ENCODE results near the gene ASB2. TPM values are rescaled to one million over a fixed set of nuclear protein-coding genes. Genes with fewer than 3 reads are reported as not detected.

Gene ASB2
- polyA plus RNA-seq, 1 donor (not counting 4 experiments of a cell fraction or from before 2014, with no cell fraction given): 0.56 TPM

GRCh38 chr14:94018308-94018707 lies 41.9 kb upstream of the ASB2 start:
- H2AFZ ChIP-seq (ENCODE audit: control insufficient read depth, low read length): no peak overlapping the region
- FAIRE-seq: no peak
- no peaks in the 10 kb centered on the region for H4K20me1 ChIP-seq (ENCODE audit: control insufficient read depth, extremely low read depth, insufficient read depth, low read length)
- no peaks in the 10 kb centered on the region for H3K36me3 ChIP-seq (ENCODE audit: control insufficient read depth in 2 of 2, extremely low read depth in 1 of 2, insufficient read depth in 2 of 2, low read length in 2 of 2)
- no peaks in the 10 kb centered on the region for H3K79me2 ChIP-seq (ENCODE audit: control insufficient read depth, insufficient read depth, low read length)
- no peaks in the 10 kb centered on the region for H3K4me1 ChIP-seq (ENCODE audit: control insufficient read depth, extremely low read depth, insufficient read depth, low read length)
- TF ChIP-seq, protein P1, sequence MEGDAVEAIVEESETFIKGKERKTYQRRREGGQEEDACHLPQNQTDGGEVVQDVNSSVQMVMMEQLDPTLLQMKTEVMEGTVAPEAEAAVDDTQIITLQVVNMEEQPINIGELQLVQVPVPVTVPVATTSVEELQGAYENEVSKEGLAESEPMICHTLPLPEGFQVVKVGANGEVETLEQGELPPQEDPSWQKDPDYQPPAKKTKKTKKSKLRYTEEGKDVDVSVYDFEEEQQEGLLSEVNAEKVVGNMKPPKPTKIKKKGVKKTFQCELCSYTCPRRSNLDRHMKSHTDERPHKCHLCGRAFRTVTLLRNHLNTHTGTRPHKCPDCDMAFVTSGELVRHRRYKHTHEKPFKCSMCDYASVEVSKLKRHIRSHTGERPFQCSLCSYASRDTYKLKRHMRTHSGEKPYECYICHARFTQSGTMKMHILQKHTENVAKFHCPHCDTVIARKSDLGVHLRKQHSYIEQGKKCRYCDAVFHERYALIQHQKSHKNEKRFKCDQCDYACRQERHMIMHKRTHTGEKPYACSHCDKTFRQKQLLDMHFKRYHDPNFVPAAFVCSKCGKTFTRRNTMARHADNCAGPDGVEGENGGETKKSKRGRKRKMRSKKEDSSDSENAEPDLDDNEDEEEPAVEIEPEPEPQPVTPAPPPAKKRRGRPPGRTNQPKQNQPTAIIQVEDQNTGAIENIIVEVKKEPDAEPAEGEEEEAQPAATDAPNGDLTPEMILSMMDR (optimal IDR thresholded peaks at IDR 0.05 in 1 of 3, IDR thresholded peaks at IDR 0.05 in 1 of 3, conservative IDR thresholded peaks at IDR 0.05 in 1 of 3; ENCODE audit: extremely low read depth in 1 of 3, insufficient read depth in 2 of 3, low read length in 3 of 3): no peak
- no peak for TF ChIP-seq EZH2 (IDR thresholded peaks at IDR 0.05; ENCODE audit: low read length)
- no peak overlapping the region for H3K9ac ChIP-seq (ENCODE audit: control insufficient read depth, extremely low read depth, insufficient read depth, low read length)
- DNase-seq (ENCODE audit: low read depth, low spot score): no peak
- no peak overlapping the region for H3K4me2 ChIP-seq (ENCODE audit: control insufficient read depth, extremely low read depth, insufficient read depth, low read depth, low read length)
- H3K4me3 ChIP-seq (ENCODE audit: control insufficient read depth in 2 of 3, extremely low read depth in 1 of 3, insufficient read depth in 2 of 3, low read depth in 1 of 3, low read length in 3 of 3): no peak overlapping the region
- dilution Hi-C loops (cut with MboI; ENCODE audit: extremely low pct_ligation_motif_present, low sequenced_read_pairs): no loop called here
- H3K27me3 ChIP-seq (ENCODE audit: control insufficient read depth, extremely low read depth, insufficient read depth, low read length): peaks cover 4% of the 10 kb centered on the region
- H3K9me3 ChIP-seq (ENCODE audit: control insufficient read depth, low read depth, low read length): no peaks in the 10 kb centered on the region
- H3K9me1 ChIP-seq (ENCODE audit: control insufficient read depth, extremely low read depth, insufficient read depth, low read length): no peaks in the 10 kb centered on the region
- no peak overlapping the region for H3K27ac ChIP-seq (ENCODE audit: control insufficient read depth, insufficient read depth, low read length)

DNA sequence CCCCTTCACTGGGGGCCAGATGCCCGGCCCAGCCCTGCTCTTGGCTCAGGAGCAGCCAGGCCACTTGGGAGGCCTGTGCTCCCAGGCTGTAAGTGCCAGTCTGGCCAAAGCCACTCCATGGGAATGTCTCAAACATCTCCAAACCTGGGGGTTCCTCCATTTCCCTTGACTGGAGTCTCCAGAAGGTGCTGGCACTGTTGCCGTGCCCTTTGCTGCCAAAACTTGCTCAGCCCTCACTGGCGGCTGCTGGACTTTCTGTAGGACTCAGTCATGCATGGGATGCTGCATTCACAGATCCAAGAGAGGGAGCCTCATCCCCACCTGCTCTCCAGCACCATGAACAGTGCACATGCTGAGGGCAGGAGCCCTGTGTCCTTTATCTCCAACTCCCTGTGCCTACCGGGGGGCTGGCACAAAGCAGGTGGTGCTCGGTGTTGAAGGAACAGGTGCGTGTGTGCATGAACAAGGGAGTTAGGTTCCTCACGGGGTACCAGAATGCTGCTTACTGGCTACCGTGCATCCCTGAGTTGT lies 40.1 kb upstream of the ASB2 start:
- no peak for FAIRE-seq
- no peaks in the 10 kb centered on the region for H3K36me3 ChIP-seq (ENCODE audit: control insufficient read depth in 2 of 2, extremely low read depth in 1 of 2, insufficient read depth in 2 of 2, low read length in 2 of 2)
- H2AFZ ChIP-seq (ENCODE audit: control insufficient read depth, low read length): no peak overlapping the region
- no peaks in the 10 kb centered on the region for H3K9me1 ChIP-seq (ENCODE audit: control insufficient read depth, extremely low read depth, insufficient read depth, low read length)
- H3K9ac ChIP-seq (ENCODE audit: control insufficient read depth, extremely low read depth, insufficient read depth, low read length): no peak overlapping the region
- TF ChIP-seq, protein P1 (optimal IDR thresholded peaks at IDR 0.05 in 1 of 3, IDR thresholded peaks at IDR 0.05 in 1 of 3, conservative IDR thresholded peaks at IDR 0.05 in 1 of 3; ENCODE audit: extremely low read depth in 1 of 3, insufficient read depth in 2 of 3, low read length in 3 of 3): no peak
- TF ChIP-seq EZH2 (IDR thresholded peaks at IDR 0.05; ENCODE audit: low read length): no peak
- H3K27ac ChIP-seq (ENCODE audit: control insufficient read depth, insufficient read depth, low read length): no peak overlapping the region
- peaks cover 4% of the 10 kb centered on the region for H3K27me3 ChIP-seq (ENCODE audit: control insufficient read depth, extremely low read depth, insufficient read depth, low read length)
- no peaks in the 10 kb centered on the region for H4K20me1 ChIP-seq (ENCODE audit: control insufficient read depth, extremely low read depth, insufficient read depth, low read length)
- H3K9me3 ChIP-seq (ENCODE audit: control insufficient read depth, low read depth, low read length): no peaks in the 10 kb centered on the region
- no peak overlapping the region for H3K4me2 ChIP-seq (ENCODE audit: control insufficient read depth, extremely low read depth, insufficient read depth, low read depth, low read length)
- dilution Hi-C loops (cut with MboI; ENCODE audit: extremely low pct_ligation_motif_present, low sequenced_read_pairs): no loop called here
- no peak for DNase-seq (ENCODE audit: low read depth, low spot score)
- H3K4me1 ChIP-seq (ENCODE audit: control insufficient read depth, extremely low read depth, insufficient read depth, low read length): peaks cover 4% of the 10 kb centered on the region
- H3K79me2 ChIP-seq (ENCODE audit: control insufficient read depth, insufficient read depth, low read length): no peaks in the 10 kb centered on the region
- H3K4me3 ChIP-seq (ENCODE audit: control insufficient read depth in 2 of 3, extremely low read depth in 1 of 3, insufficient read depth in 2 of 3, low read depth in 1 of 3, low read length in 3 of 3): no peak overlapping the region

All from keratinocyte (primary cell).